ENCODE results near the gene NEK5.

The NEK5 gene

GRCh38 chr13:51997641-51998330 is 131.1 kb downstream of the NEK5 start (continued):
- TF ChIP-seq ZNF510 (tag by site-specific recombination; IDR thresholded peaks at IDR 0.05; ENCODE audit: insufficient replicate concordance) = no peak

- Histone ChIP-seq H3K9me3 (ENCODE audit: control insufficient read depth, insufficient read depth, low read depth, low read length) (no peaks in the 10 kb centered on the region), H3K4me3 (ENCODE audit: low read depth, low read length) (no peak overlapping the region), H3K27ac (ENCODE audit: extremely low read depth, low read depth, low read length) (no peak overlapping the region), H3K4me1 (ENCODE audit: control insufficient read depth, insufficient read depth, low read length) (peaks cover 14% of the 10 kb centered on the region), H3K36me3 (ENCODE audit: control insufficient read depth in 2 of 2, insufficient read depth in 1 of 2, low read length in 2 of 2) (no peaks in the 10 kb centered on the region)
- CTCF ChIA-PET = no interaction called here
- POLR2A ChIA-PET = no interaction called here
- TF ChIP-seq ZNF654 (tag by site-specific recombination; IDR thresholded peaks at IDR 0.05; ENCODE audit: low read depth) (no peak), ZNF707 (tag by site-specific recombination; IDR thresholded peaks at IDR 0.05) (no peak), ZNF341 (tag by site-specific recombination; IDR thresholded peaks at IDR 0.05; ENCODE audit: low read depth) (no peak), ZNF2 (tag by site-specific recombination; IDR thresholded peaks at IDR 0.05) (no peak), ZNF555 (tag by site-specific recombination; conservative IDR thresholded peaks at IDR 0.05) (no peak), ZNF48 (tag by site-specific recombination; IDR thresholded peaks at IDR 0.05) (no peak), SCRT1 (tag by site-specific recombination; IDR thresholded peaks at IDR 0.05; ENCODE audit: borderline replicate concordance) (no peak), ZBTB7A (tag by site-specific recombination; IDR thresholded peaks at IDR 0.05; ENCODE audit: low read depth) (no peak)
Measured at GRCh38 chr13:51997186-51997585, 131.7 kb downstream of the NEK5 start.

GRCh38 chr13:51996641-51997040 is 132.2 kb downstream of the NEK5 start:
- Histone ChIP-seq H3K4me3 (ENCODE audit: low read depth, low read length) (no peak overlapping the region), H3K9me3 (ENCODE audit: control insufficient read depth, insufficient read depth, low read depth, low read length) (no peaks in the 10 kb centered on the region), H3K4me1 (ENCODE audit: control insufficient read depth, insufficient read depth, low read length) (peaks cover 14% of the 10 kb centered on the region), H3K36me3 (ENCODE audit: control insufficient read depth in 2 of 2, insufficient read depth in 1 of 2, low read length in 2 of 2) (no peaks in the 10 kb centered on the region), H3K27ac (ENCODE audit: extremely low read depth, low read depth, low read length) (no peak overlapping the region)
- TF ChIP-seq ZNF148 (tag by site-specific recombination; IDR thresholded peaks at IDR 0.05; ENCODE audit: borderline replicate concordance) = no peak
- 0 out of 2 replicates have a peak, but pooled peaks have one; percentile 1 for TF ChIP-seq GLIS2 (tag by site-specific recombination; IDR thresholded peaks at IDR 0.05)
- TF ChIP-seq ZNF37A (tag by site-specific recombination; IDR thresholded peaks at IDR 0.05) = no peak
- no peak for TF ChIP-seq OVOL3 (tag by site-specific recombination; IDR thresholded peaks at IDR 0.05)
- TF ChIP-seq ZNF18 (tag by site-specific recombination; IDR thresholded peaks at IDR 0.05) = no peak
- no peak for TF ChIP-seq ZFHX2 (tag by site-specific recombination; conservative IDR thresholded peaks at IDR 0.05)
- TF ChIP-seq ZFP41 (tag by site-specific recombination; IDR thresholded peaks at IDR 0.05; ENCODE audit: borderline replicate concordance) = no peak
- no peak for TF ChIP-seq ZNF26 (tag by site-specific recombination; IDR thresholded peaks at IDR 0.05)
- TF ChIP-seq GLIS1 (tag by site-specific recombination; IDR thresholded peaks at IDR 0.05) = 0 out of 2 replicates have a peak, but pooled peaks have one; percentile 1
- ChIA-PET POLR2A (no interaction called here), CTCF (no interaction called here)
